ENCODE measurements around the gene ZNF438.

ZNF438 gene

DNA sequence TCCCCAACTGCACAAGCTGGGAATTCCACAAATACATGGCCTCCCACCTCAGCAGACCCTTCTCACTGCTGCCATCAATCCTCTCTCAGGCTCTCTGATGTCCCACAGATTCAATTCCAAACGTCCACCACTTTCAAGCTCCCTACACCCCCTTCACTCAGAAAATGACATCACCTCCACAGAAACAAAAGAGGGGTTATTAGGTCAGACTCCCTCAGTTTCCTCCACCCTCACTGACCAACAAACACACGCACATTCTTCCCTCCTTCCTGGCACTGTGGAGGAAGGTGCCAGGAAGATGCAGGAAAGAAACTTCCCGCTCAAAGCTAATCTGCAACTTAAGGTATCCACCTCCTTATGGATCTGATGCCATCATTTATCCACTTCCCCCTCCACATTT is 18.3 kb downstream of the ZNF438 start:
- DNase-seq (no peak), ATAC-seq (ENCODE audit: insufficient read depth, low read depth) (no peak)
- Histone ChIP-seq H3K4me3 (ENCODE audit: low read depth in 1 of 2, low read length in 2 of 2) (no peak overlapping the region), H3K9me3 (ENCODE audit: insufficient read depth, low read length, severe bottlenecking) (no peaks in the 10 kb centered on the region), H3K27ac (ENCODE audit: low read length) (no peak overlapping the region), H4K20me1 (ENCODE audit: insufficient read depth, low read length) (no peaks in the 10 kb centered on the region), H2AFZ (ENCODE audit: low read depth, low read length) (no peak overlapping the region), H3K4me1 (ENCODE audit: insufficient read depth, low read length) (no peaks in the 10 kb centered on the region), H3K9ac (ENCODE audit: low read depth, low read length) (no peak overlapping the region), H3K79me2 (ENCODE audit: insufficient read depth, low read length) (0 out of 2 replicates have a peak, but pooled peaks cover 4% of the 10 kb centered on the region), H3K27me3 (ENCODE audit: insufficient read depth, low read length, poor library complexity) (no peaks in the 10 kb centered on the region), H3K36me3 (ENCODE audit: insufficient read depth, low read length) (no peaks in the 10 kb centered on the region), H3K4me2 (ENCODE audit: insufficient read depth, low read length) (no peak overlapping the region)
- no peak for TF ChIP-seq EZH2 (IDR thresholded peaks at IDR 0.05; ENCODE audit: borderline replicate concordance, low read depth, low read length, severe bottlenecking)
- TF ChIP-seq, protein P1, sequence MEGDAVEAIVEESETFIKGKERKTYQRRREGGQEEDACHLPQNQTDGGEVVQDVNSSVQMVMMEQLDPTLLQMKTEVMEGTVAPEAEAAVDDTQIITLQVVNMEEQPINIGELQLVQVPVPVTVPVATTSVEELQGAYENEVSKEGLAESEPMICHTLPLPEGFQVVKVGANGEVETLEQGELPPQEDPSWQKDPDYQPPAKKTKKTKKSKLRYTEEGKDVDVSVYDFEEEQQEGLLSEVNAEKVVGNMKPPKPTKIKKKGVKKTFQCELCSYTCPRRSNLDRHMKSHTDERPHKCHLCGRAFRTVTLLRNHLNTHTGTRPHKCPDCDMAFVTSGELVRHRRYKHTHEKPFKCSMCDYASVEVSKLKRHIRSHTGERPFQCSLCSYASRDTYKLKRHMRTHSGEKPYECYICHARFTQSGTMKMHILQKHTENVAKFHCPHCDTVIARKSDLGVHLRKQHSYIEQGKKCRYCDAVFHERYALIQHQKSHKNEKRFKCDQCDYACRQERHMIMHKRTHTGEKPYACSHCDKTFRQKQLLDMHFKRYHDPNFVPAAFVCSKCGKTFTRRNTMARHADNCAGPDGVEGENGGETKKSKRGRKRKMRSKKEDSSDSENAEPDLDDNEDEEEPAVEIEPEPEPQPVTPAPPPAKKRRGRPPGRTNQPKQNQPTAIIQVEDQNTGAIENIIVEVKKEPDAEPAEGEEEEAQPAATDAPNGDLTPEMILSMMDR (IDR thresholded peaks at IDR 0.05; ENCODE audit: borderline replicate concordance, extremely low read depth, low read length, poor library complexity, severe bottlenecking), result no peak

DNA sequence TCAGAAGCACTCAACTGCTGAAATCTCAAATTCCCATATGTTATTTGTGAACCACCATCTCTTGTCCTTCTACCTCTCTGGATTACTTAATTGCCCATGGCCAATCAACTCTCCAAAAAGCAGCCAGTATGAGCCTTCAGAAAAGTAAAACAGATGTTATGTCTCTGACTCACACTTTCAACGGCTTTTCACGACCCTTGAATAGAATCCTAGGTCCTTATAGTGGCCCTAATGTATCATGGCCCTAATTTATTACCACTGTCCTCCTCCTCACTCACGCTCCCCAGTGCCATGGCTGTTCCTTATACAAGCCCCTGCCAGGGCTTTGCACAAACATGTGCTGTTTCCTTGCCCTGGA is 20.0 kb downstream of the ZNF438 start:
- H3K36me3 ChIP-seq (ENCODE audit: insufficient read depth, low read length), result no peaks in the 10 kb centered on the region
- ATAC-seq (ENCODE audit: insufficient read depth, low read depth) (no peak), DNase-seq (no peak)
- no peaks in the 10 kb centered on the region for H3K4me1 ChIP-seq (ENCODE audit: insufficient read depth, low read length)
- H3K79me2 ChIP-seq (ENCODE audit: insufficient read depth, low read length), result 0 out of 2 replicates have a peak, but pooled peaks cover 2% of the 10 kb centered on the region
- no peak overlapping the region for H2AFZ ChIP-seq (ENCODE audit: low read depth, low read length)
- H3K9ac ChIP-seq (ENCODE audit: low read depth, low read length), result no peak overlapping the region
- TF ChIP-seq, protein P1 (IDR thresholded peaks at IDR 0.05; ENCODE audit: borderline replicate concordance, extremely low read depth, low read length, poor library complexity, severe bottlenecking), result no peak
- TF ChIP-seq EZH2 (IDR thresholded peaks at IDR 0.05; ENCODE audit: borderline replicate concordance, low read depth, low read length, severe bottlenecking), result no peak
- no peaks in the 10 kb centered on the region for H4K20me1 ChIP-seq (ENCODE audit: insufficient read depth, low read length)
- H3K27me3 ChIP-seq (ENCODE audit: insufficient read depth, low read length, poor library complexity), result no peaks in the 10 kb centered on the region
- no peak overlapping the region for H3K27ac ChIP-seq (ENCODE audit: low read length)
- H3K4me3 ChIP-seq (ENCODE audit: low read depth in 1 of 2, low read length in 2 of 2), result no peak overlapping the region
- H3K9me3 ChIP-seq (ENCODE audit: insufficient read depth, low read length, severe bottlenecking), result no peaks in the 10 kb centered on the region
- no peak overlapping the region for H3K4me2 ChIP-seq (ENCODE audit: insufficient read depth, low read length)

DNA sequence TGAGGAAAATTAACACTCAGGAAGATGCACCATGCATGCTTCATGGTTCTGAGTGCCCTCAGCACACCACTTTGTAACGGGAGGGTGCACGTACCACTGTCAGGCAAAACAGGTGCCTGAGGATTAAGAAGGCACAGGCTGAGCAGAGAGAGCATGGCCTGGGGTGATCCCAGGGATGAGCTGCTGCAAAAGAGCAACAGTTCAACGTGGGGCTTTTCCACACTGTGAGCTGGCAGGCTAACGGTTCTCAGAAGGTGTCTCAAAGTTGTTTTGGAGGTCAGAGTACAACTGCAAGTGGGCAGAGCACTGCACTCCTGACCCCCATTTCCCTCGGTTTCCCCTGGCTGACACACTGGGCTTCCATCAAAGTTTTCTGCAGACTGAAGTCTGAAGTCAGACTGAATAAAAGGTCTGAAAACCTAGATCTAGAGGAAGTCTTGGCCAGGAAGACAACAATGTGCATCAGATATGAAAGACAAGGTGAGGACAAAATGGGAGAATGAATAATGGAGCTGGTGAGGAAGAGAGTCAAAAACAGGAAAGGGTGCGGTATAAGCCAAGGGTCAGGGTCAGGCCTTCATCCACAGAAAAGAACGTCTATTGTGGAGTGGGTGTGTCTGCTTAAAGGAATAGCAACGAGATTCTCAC is 20.5 kb downstream of the ZNF438 start:
- no peak overlapping the region for H3K4me3 ChIP-seq (ENCODE audit: low read depth in 1 of 2, low read length in 2 of 2)
- H3K9ac ChIP-seq (ENCODE audit: low read depth, low read length), result no peak overlapping the region
- TF ChIP-seq EZH2 (IDR thresholded peaks at IDR 0.05; ENCODE audit: borderline replicate concordance, low read depth, low read length, severe bottlenecking), result no peak
- TF ChIP-seq, protein P1 (IDR thresholded peaks at IDR 0.05; ENCODE audit: borderline replicate concordance, extremely low read depth, low read length, poor library complexity, severe bottlenecking), result no peak
- DNase-seq, result no peak
- ATAC-seq (ENCODE audit: insufficient read depth, low read depth), result no peak
- H3K79me2 ChIP-seq (ENCODE audit: insufficient read depth, low read length), result 0 out of 2 replicates have a peak, but pooled peaks cover 2% of the 10 kb centered on the region
- no peaks in the 10 kb centered on the region for H3K27me3 ChIP-seq (ENCODE audit: insufficient read depth, low read length, poor library complexity)
- no peak overlapping the region for H2AFZ ChIP-seq (ENCODE audit: low read depth, low read length)
- no peak overlapping the region for H3K4me2 ChIP-seq (ENCODE audit: insufficient read depth, low read length)
- H3K27ac ChIP-seq (ENCODE audit: low read length), result no peak overlapping the region
- no peaks in the 10 kb centered on the region for H3K9me3 ChIP-seq (ENCODE audit: insufficient read depth, low read length, severe bottlenecking)
- H4K20me1 ChIP-seq (ENCODE audit: insufficient read depth, low read length), result no peaks in the 10 kb centered on the region
- H3K36me3 ChIP-seq (ENCODE audit: insufficient read depth, low read length), result no peaks in the 10 kb centered on the region
- no peaks in the 10 kb centered on the region for H3K4me1 ChIP-seq (ENCODE audit: insufficient read depth, low read length)
